GM20000 (cell line): ENCODE measurements around the gene NINL.

Source experiments
- DNase-seq: peaks from one replicate; pipeline ENCODE4 v3.0.0; 2012; ENCODE audit warnings: low spot score
- TF ChIP-seq, protein P1 (sequence below): IDR thresholded peaks from 2 replicates; pipeline ENCODE4 v1.5.1; 2012; ENCODE audit warnings: mild to moderate bottlenecking, control low read depth; ENCODE audit errors: extremely low read depth, missing control alignments

NINL gene

DNA sequence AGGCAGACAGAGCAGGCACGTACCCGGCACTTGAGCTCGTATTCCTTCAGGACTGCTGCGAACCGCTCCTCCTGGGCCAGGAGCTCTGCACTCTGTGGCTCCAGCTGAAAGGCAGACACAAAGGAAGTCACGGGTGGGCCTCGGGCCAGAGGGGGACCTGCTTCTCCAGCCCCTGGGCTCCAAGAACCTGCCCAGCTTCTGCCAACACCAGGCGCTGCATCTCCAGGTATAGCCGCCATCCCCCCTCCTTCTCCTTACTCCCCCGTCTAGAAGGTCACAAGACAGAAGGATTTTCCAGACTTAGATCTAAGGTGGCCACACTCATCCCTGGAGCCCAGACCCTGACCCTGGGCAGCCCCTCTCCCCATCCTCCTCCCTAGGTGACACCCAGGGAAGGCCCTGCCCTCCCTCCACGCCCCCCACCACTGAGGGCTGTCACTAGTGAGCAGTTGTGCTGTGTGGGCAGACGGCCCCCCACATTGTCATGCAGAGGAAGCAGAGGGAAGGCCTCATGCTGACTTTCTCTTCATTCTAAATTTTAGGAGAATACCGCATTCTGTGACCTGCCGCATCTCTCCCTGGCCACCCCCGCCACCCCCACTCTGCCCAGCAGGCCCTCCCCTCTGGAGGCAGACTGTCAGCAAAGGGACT is 96.0 kb downstream of the NINL start:
- DNase-seq, result no peak
- TF ChIP-seq, protein P1, sequence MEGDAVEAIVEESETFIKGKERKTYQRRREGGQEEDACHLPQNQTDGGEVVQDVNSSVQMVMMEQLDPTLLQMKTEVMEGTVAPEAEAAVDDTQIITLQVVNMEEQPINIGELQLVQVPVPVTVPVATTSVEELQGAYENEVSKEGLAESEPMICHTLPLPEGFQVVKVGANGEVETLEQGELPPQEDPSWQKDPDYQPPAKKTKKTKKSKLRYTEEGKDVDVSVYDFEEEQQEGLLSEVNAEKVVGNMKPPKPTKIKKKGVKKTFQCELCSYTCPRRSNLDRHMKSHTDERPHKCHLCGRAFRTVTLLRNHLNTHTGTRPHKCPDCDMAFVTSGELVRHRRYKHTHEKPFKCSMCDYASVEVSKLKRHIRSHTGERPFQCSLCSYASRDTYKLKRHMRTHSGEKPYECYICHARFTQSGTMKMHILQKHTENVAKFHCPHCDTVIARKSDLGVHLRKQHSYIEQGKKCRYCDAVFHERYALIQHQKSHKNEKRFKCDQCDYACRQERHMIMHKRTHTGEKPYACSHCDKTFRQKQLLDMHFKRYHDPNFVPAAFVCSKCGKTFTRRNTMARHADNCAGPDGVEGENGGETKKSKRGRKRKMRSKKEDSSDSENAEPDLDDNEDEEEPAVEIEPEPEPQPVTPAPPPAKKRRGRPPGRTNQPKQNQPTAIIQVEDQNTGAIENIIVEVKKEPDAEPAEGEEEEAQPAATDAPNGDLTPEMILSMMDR, result no peak

DNA sequence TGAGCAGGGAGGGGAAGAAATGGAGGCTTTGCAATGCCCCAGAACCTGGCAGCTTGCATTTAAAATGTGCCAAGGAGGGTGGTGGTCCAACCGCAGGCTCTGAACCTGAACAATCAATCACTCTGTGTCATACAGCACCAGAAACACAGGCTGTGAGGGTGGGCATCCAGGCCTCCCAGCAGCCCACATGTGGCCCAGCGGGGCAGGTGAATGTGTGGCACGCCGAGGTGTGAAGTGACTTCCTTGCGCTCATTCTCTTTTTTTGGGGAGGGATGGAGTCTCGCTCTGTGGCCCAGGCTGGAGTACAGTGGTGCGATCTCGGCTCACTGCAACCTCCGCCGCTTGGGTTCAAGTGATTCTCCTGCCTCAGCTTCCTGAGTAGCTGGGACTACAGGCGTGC is 97.4 kb downstream of the NINL start:
- TF ChIP-seq, protein P1, result no peak
- DNase-seq, result no peak

DNA sequence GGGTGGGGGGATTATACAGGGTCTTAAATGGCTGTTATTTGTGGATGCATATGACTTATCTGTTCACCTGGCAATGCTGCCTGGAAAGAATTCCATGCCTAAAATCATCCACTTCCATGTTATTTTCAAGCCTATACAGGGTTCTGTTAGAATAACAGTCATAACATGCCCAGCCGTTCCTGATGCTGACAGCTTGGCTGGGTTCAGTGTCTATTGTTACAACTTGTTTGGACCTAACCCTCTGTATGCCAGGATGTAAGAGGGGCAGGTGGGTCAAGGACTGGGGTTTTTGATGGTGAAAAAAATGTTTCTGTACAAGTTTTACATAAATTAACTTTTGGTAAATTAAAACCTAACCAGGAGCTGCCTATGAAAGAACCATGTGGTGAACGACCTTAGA is 98.0 kb downstream of the NINL start:
- TF ChIP-seq, protein P1, result no peak
- no peak for DNase-seq

DNA sequence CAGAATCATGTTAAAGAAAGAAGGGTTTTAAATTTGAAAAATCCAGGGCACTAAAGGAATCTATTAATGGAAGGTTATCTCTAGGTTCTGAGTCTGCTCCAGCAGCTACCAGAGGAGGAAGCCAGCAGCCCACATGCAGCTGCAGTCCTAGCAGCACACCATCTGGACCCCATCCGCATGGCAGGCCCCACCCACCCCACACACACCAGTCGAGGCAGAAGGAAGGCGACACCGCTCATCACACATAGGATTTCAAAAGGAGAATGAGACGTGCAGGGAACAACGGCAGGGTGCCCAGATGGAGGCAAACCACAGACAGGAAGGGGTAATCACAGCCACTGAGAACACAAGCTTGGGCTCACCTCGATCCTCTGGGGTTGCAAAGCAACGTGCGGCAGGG is 99.0 kb downstream of the NINL start:
- DNase-seq, result no peak
- TF ChIP-seq, protein P1, result no peak

DNA sequence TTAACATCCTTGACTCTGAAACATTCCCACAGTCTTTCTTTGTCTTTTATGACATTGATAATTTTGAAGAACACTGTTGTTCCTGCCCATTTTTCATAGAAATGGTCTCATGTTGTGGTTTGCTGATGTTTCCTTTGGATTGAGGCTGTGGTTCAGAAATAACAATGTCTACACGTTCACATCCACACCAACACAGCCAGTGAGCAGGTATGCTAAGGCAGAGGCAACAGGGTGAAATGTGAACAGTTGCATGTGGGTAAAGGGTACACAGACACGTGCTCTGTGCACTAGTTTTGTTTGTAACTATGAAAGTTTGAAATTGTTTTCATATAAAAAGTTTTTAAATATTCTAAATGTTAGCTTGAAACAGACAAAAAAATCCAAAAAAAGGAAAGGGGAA is 99.5 kb downstream of the NINL start:
- DNase-seq, result no peak
- TF ChIP-seq, protein P1, result no peak

DNA sequence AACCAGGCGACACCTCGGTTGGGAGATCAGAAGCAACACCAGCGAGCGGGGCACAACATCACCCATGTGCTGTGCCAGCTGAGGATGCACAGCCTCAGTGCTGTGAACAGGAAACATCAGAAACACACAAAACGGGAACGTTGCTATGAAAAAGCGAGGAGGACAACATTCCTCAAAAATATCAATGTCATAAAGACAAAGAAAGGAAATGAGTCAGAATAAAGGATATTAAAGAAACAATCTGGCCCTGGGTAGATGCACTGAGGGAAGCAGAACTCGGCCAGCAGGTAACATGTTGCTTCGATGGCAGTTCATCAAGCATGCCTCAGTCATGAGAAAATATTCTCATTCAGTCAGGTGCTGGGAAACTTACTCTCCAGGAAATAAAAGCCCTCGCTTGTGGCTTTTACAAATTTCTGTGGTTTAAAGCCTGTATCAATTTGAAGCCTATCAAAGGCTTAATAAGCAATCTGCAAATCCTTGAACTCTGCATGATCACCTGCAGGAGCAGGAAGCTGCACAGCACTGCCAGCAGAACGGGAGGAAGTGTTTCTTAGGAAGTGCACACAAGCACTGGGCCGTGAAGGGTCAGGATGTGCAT is 100.3 kb downstream of the NINL start:
- TF ChIP-seq, protein P1, result no peak
- DNase-seq, result no peak

DNA sequence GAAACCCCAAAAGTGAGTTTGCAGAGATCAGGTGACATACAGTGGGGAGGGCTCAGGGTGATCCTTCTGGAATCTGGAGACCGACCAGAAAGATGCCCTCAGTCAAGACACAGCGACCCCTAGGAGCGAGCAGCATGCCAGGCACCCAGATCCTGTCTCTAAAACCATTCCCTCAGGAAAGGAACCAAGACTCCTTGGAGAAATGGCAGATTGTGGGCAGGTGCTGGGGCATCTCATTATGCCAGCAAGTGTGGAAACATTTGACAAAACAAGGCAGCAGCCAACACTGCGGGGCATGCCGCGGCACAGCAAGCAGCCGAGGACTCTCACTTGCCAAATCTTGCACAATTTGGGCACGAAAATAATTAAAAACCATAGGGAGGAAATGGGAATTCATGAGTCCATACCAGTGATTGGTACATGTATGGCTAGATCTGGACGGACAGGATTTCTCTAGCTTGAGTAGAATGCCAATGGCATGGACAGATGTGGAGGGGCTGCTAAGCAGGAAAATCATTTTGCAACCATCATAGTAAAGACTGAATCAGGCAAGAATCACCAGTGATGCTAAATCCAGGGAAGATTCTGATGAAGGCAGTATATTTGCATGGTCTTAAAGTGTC is 101.0 kb downstream of the NINL start:
- TF ChIP-seq, protein P1, result no peak
- DNase-seq, result no peak
